ENCODE data around the gene VPS4B.

The VPS4B gene

DNA sequence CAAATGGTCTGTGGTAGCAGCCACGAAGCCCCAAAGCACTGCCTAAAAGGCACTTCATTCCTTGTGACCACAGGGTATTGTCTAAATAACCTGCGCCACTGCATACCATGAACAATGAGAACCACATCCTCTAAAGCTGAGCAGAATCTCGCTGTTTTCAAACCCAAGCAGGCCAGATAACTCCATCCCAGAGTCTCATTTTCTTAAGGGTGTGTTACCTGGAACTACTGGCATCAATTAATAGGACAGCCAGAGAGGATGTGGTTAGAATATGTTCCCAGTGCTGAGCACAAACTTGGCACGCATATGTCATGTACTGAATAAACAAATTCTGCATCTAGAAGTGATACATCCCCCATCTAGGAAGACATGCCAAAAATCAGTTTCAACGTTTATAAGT is 13.0 kb downstream of the VPS4B start (continued):
- TF ChIP-seq, protein P1, sequence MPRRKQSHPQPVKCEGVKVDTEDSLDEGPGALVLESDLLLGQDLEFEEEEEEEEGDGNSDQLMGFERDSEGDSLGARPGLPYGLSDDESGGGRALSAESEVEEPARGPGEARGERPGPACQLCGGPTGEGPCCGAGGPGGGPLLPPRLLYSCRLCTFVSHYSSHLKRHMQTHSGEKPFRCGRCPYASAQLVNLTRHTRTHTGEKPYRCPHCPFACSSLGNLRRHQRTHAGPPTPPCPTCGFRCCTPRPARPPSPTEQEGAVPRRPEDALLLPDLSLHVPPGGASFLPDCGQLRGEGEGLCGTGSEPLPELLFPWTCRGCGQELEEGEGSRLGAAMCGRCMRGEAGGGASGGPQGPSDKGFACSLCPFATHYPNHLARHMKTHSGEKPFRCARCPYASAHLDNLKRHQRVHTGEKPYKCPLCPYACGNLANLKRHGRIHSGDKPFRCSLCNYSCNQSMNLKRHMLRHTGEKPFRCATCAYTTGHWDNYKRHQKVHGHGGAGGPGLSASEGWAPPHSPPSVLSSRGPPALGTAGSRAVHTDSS (tag by site-specific recombination; IDR thresholded peaks at IDR 0.05), result no peak
- TF ChIP-seq ZIC2 (tag by site-specific recombination; IDR thresholded peaks at IDR 0.05) (no peak), ZNF391 (tag by site-specific recombination; IDR thresholded peaks at IDR 0.05; ENCODE audit: borderline replicate concordance, low read depth) (no peak), ZNF140 (tag by site-specific recombination; IDR thresholded peaks at IDR 0.05) (no peak), ZNF555 (tag by site-specific recombination; conservative IDR thresholded peaks at IDR 0.05) (no peak), KLF8 (tag by site-specific recombination; IDR thresholded peaks at IDR 0.05) (no peak)
- TF ChIP-seq, protein P2, sequence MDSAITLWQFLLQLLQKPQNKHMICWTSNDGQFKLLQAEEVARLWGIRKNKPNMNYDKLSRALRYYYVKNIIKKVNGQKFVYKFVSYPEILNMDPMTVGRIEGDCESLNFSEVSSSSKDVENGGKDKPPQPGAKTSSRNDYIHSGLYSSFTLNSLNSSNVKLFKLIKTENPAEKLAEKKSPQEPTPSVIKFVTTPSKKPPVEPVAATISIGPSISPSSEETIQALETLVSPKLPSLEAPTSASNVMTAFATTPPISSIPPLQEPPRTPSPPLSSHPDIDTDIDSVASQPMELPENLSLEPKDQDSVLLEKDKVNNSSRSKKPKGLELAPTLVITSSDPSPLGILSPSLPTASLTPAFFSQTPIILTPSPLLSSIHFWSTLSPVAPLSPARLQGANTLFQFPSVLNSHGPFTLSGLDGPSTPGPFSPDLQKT (IDR thresholded peaks at IDR 0.05; ENCODE audit: borderline replicate concordance, low read depth, low read length), result no peak

DNA sequence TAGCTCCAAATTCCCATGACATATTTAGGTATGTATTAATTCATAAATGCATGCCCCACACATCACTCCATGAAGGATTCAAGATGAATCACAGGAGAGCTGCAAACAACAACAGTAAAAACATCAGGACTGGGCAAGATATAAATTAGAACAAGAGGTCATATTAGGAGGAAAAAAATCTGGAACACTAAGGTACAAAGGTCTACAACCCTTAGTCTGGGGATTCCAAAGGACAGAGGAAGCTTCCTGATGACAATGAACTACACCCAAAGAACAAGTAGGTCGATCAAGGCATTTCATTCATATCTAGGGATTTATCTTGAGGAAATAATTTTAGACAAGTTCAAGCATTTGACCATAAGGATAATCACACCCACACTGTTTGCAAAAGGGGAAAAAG is 14.5 kb downstream of the VPS4B start:
- no peak overlapping the region for H3K27ac ChIP-seq (ENCODE audit: extremely low read depth, low read depth, low read length)
- ChIA-PET CTCF (interaction anchor here (0.8 kb wide), 1 partner anchor 32 kb away, joined by 3 read pairs; no protein-coding TSS in a partner anchor), POLR2A (no interaction called here)
- H3K36me3 ChIP-seq (ENCODE audit: control insufficient read depth in 2 of 2, insufficient read depth in 1 of 2, low read length in 2 of 2), result peaks cover 55 to 65% of the 10 kb centered on the region in 2 experiments
- no peaks in the 10 kb centered on the region for H3K4me1 ChIP-seq (ENCODE audit: control insufficient read depth, insufficient read depth, low read length)
- H3K4me3 ChIP-seq (ENCODE audit: low read depth, low read length), result no peak overlapping the region
- no peak for TF ChIP-seq ZNF302 (tag by site-specific recombination; IDR thresholded peaks at IDR 0.05; ENCODE audit: low read depth)
- TF ChIP-seq REPIN1 (tag by site-specific recombination; IDR thresholded peaks at IDR 0.05; ENCODE audit: low read depth), result no peak
- no peak for TF ChIP-seq FEZF1 (tag by site-specific recombination; IDR thresholded peaks at IDR 0.05)
- no peak for TF ChIP-seq RBAK (tag by site-specific recombination; IDR thresholded peaks at IDR 0.05)
- no peak for TF ChIP-seq ZEB2 (tag by site-specific recombination; IDR thresholded peaks at IDR 0.05)
- TF ChIP-seq, protein P3, sequence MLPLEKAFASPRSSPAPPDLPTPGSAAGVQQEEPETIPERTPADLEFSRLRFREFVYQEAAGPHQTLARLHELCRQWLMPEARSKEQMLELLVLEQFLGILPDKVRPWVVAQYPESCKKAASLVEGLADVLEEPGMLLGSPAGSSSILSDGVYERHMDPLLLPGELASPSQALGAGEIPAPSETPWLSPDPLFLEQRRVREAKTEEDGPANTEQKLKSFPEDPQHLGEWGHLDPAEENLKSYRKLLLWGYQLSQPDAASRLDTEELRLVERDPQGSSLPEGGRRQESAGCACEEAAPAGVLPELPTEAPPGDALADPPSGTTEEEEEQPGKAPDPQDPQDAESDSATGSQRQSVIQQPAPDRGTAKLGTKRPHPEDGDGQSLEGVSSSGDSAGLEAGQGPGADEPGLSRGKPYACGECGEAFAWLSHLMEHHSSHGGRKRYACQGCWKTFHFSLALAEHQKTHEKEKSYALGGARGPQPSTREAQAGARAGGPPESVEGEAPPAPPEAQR (tag by site-specific recombination; IDR thresholded peaks at IDR 0.05), result no peak
- TF ChIP-seq, protein P4, sequence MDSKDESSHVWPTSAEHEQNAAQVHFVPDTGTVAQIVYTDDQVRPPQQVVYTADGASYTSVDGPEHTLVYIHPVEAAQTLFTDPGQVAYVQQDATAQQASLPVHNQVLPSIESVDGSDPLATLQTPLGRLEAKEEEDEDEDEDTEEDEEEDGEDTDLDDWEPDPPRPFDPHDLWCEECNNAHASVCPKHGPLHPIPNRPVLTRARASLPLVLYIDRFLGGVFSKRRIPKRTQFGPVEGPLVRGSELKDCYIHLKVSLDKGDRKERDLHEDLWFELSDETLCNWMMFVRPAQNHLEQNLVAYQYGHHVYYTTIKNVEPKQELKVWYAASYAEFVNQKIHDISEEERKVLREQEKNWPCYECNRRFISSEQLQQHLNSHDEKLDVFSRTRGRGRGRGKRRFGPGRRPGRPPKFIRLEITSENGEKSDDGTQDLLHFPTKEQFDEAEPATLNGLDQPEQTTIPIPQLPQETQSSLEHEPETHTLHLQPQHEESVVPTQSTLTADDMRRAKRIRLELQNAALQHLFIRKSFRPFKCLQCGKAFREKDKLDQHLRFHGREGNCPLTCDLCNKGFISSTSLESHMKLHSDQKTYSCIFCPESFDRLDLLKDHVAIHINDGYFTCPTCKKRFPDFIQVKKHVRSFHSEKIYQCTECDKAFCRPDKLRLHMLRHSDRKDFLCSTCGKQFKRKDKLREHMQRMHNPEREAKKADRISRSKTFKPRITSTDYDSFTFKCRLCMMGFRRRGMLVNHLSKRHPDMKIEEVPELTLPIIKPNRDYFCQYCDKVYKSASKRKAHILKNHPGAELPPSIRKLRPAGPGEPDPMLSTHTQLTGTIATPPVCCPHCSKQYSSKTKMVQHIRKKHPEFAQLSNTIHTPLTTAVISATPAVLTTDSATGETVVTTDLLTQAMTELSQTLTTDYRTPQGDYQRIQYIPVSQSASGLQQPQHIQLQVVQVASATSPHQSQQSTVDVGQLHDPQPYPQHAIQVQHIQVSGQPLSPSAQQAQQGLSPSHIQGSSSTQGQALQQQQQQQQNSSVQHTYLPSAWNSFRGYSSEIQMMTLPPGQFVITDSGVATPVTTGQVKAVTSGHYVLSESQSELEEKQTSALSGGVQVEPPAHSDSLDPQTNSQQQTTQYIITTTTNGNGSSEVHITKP (tag by site-specific recombination; IDR thresholded peaks at IDR 0.05), result no peak
- TF ChIP-seq, protein P5, sequence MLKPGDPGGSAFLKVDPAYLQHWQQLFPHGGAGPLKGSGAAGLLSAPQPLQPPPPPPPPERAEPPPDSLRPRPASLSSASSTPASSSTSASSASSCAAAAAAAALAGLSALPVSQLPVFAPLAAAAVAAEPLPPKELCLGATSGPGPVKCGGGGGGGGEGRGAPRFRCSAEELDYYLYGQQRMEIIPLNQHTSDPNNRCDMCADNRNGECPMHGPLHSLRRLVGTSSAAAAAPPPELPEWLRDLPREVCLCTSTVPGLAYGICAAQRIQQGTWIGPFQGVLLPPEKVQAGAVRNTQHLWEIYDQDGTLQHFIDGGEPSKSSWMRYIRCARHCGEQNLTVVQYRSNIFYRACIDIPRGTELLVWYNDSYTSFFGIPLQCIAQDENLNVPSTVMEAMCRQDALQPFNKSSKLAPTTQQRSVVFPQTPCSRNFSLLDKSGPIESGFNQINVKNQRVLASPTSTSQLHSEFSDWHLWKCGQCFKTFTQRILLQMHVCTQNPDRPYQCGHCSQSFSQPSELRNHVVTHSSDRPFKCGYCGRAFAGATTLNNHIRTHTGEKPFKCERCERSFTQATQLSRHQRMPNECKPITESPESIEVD (tag by site-specific recombination; IDR thresholded peaks at IDR 0.05), result no peak
- H3K9me3 ChIP-seq (ENCODE audit: control insufficient read depth, insufficient read depth, low read depth, low read length), result no peaks in the 10 kb centered on the region

Measured in HEK293 (cell line).